Measurements from ENCODE around the gene DNAH9.

The DNAH9 gene

GRCh38 chr17:11986179-11986941, 388.1 kb downstream of the DNAH9 start:
- H3K9ac ChIP-seq (ENCODE audit: low read length), result no peak overlapping the region
- H3K27ac ChIP-seq (ENCODE audit: low read length), result no peak overlapping the region
- TF ChIP-seq CTCF (IDR thresholded peaks at IDR 0.05; ENCODE audit: low read depth, low read length), result no peak

GRCh38 chr17:11986942-11987329, 388.7 kb downstream of the DNAH9 start:
- H3K27me3 ChIP-seq (ENCODE audit: low read depth, low read length), result no peaks in the 10 kb centered on the region
- H3K9me3 ChIP-seq (ENCODE audit: insufficient read depth, low read length), result no peaks in the 10 kb centered on the region
- no peak overlapping the region for H3K4me2 ChIP-seq (ENCODE audit: low read length)
- no peak overlapping the region for H3K27ac ChIP-seq (ENCODE audit: low read length)
- peaks cover 6% of the 10 kb centered on the region for H3K36me3 ChIP-seq (replicated peaks; ENCODE audit: low read depth, low read length)
- H3K4me3 ChIP-seq (ENCODE audit: low read length), result no peak overlapping the region
- H2AFZ ChIP-seq (ENCODE audit: low read depth, low read length), result no peak overlapping the region
- H3K9ac ChIP-seq (ENCODE audit: low read length), result no peak overlapping the region
- no peaks in the 10 kb centered on the region for H3K4me1 ChIP-seq (ENCODE audit: low read length)
- no peaks in the 10 kb centered on the region for H4K20me1 ChIP-seq (ENCODE audit: insufficient read depth, low read length)
- H3K79me2 ChIP-seq (ENCODE audit: low read length), result no peaks in the 10 kb centered on the region
- TF ChIP-seq CTCF (IDR thresholded peaks at IDR 0.05; ENCODE audit: low read depth, low read length) (peak; percentile 42), EZH2phosphoT487 (IDR thresholded peaks at IDR 0.05; ENCODE audit: low read depth) (no peak)

More at GRCh38 chr17:11986179-11986941, 388.1 kb downstream of the DNAH9 start:
- no peaks in the 10 kb centered on the region for H4K20me1 ChIP-seq (ENCODE audit: insufficient read depth, low read length)
- H3K4me3 ChIP-seq (ENCODE audit: low read length), result no peak overlapping the region
- H3K27me3 ChIP-seq (ENCODE audit: low read depth, low read length), result no peaks in the 10 kb centered on the region
- no peak overlapping the region for H2AFZ ChIP-seq (ENCODE audit: low read depth, low read length)
- H3K9me3 ChIP-seq (ENCODE audit: insufficient read depth, low read length), result no peaks in the 10 kb centered on the region
- H3K79me2 ChIP-seq (ENCODE audit: low read length), result no peaks in the 10 kb centered on the region
- peaks cover 6% of the 10 kb centered on the region for H3K36me3 ChIP-seq (replicated peaks; ENCODE audit: low read depth, low read length)
- no peaks in the 10 kb centered on the region for H3K4me1 ChIP-seq (ENCODE audit: low read length)
- no peak overlapping the region for H3K4me2 ChIP-seq (ENCODE audit: low read length)

- Histone ChIP-seq H3K36me3 (replicated peaks; ENCODE audit: low read depth, low read length) (peaks cover 6% of the 10 kb centered on the region), H3K4me2 (ENCODE audit: low read length) (no peak overlapping the region), H3K79me2 (ENCODE audit: low read length) (no peaks in the 10 kb centered on the region), H3K4me3 (ENCODE audit: low read length) (no peak overlapping the region), H3K27ac (ENCODE audit: low read length) (no peak overlapping the region), H3K4me1 (ENCODE audit: low read length) (0 out of 2 replicates have a peak, but pooled peaks cover 2% of the 10 kb centered on the region), H3K9me3 (ENCODE audit: insufficient read depth, low read length) (no peaks in the 10 kb centered on the region), H4K20me1 (ENCODE audit: insufficient read depth, low read length) (no peaks in the 10 kb centered on the region), H3K27me3 (ENCODE audit: low read depth, low read length) (no peaks in the 10 kb centered on the region), H3K9ac (ENCODE audit: low read length) (no peak overlapping the region), H2AFZ (ENCODE audit: low read depth, low read length) (no peak overlapping the region)
- no peak for TF ChIP-seq EZH2phosphoT487 (IDR thresholded peaks at IDR 0.05; ENCODE audit: low read depth)
- no peak for TF ChIP-seq CTCF (IDR thresholded peaks at IDR 0.05; ENCODE audit: low read depth, low read length)
These were observed 392.2 kb downstream of the DNAH9 start for GRCh38 chr17:11990363-11990983.

GRCh38 chr17:11991461-11991860, 393.2 kb downstream of the DNAH9 start:
- Histone ChIP-seq H3K9ac (ENCODE audit: low read length) (no peak overlapping the region), H3K4me3 (ENCODE audit: low read length) (no peak overlapping the region), H3K4me2 (ENCODE audit: low read length) (no peak overlapping the region), H3K36me3 (replicated peaks; ENCODE audit: low read depth, low read length) (peaks cover 6% of the 10 kb centered on the region), H3K27me3 (ENCODE audit: low read depth, low read length) (no peaks in the 10 kb centered on the region), H3K9me3 (ENCODE audit: insufficient read depth, low read length) (no peaks in the 10 kb centered on the region), H3K4me1 (ENCODE audit: low read length) (0 out of 2 replicates have a peak, but pooled peaks cover 2% of the 10 kb centered on the region), H3K79me2 (ENCODE audit: low read length) (no peaks in the 10 kb centered on the region), H3K27ac (ENCODE audit: low read length) (no peak overlapping the region), H2AFZ (ENCODE audit: low read depth, low read length) (no peak overlapping the region), H4K20me1 (ENCODE audit: insufficient read depth, low read length) (no peaks in the 10 kb centered on the region)
- TF ChIP-seq EZH2phosphoT487 (IDR thresholded peaks at IDR 0.05; ENCODE audit: low read depth) (no peak), CTCF (IDR thresholded peaks at IDR 0.05; ENCODE audit: low read depth, low read length) (no peak)

All from OCI-LY3 (cell line).